Adipose tissue (tissue), 3 donors: Measurements from ENCODE around the gene SEMA3A. TPM values are rescaled to one million over a fixed set of nuclear protein-coding genes. Genes with fewer than 3 reads are reported as not detected.

ENCODE experiments used
- H3K27ac ChIP-seq: one replicate; pipeline ENCODE4 v1.5.1; 2013; ENCODE audit warnings: low read depth, low read length
- WGBS, 3 donors: extraction: QIAGEN DNeasy Blood & Tissue Kit; methylation state at CpG; one replicate each; pipeline ENCODE4 v1.1.7; 2013; 5-methylcytosine and 5-hydroxymethylcytosine counted together
- polyA plus RNA-seq, 3 donors: library from polyadenylated mRNA; stranded (reverse); fragments of 200-250 nt; gene quantifications; one replicate each; pipeline ENCODE4 v1.2.3, GENCODE V29; 2013
- donor health status: healthy with polysubstance abuse.
- donor health status: Bipolar disorder and iron deficiency.
- donor health status: healthy.

The SEMA3A gene
- polyA plus RNA-seq, 3 donors = 0.23 to 2.9 (median 1.1) TPM

GRCh38 chr7:84125654-84126053 is 68.9 kb downstream of the SEMA3A start:
- no peak overlapping the region for H3K27ac ChIP-seq
- WGBS, 3 donors = 84 to 92% (median 92%) methylated on average over 2 of the region's 2 CpGs

GRCh38 chr7:84123965-84124547 is 70.5 kb downstream of the SEMA3A start:
- 39 to 47% (median 45%) methylated on average over 5 of the region's 5 CpGs for WGBS, 3 donors

DNA sequence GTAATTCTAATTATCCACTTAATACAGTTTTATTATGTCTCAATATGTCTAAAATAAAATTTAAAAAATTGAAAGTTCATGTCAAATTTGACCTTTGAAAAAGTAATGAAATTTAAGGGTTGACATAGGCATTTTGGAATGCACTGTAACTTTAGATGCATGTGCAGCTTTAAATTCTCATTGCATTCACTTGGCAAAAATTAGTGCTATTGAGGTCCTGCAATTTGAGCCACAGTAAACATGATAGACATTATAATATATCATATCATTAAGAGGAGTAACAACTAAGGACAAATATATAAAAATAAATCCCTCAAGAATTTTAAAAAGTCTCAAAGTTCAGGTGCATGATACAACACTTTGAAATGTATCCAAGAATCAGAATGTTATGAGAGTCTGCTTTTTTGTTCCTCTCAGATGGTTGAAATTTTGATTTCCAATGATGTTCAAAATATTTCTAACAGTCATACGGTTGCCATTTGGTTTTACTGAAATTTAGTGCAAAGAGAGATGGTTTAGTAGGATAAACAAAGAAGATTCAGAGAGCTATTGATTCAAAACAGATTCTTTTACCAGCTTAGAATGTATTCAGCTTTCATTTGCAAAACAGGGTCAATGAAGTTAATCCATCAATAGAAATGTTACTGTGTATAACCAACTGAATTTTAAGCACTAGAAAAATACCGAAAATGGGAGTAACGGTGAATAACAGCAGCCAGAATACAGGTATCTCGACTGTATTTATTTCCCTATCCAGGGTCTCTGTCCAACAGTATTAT is 71.8 kb downstream of the SEMA3A start:
- 88 to 92% (median 92%) methylated on average over 4 of the region's 4 CpGs for WGBS, 3 donors
- H3K27ac ChIP-seq = no peak overlapping the region

More at GRCh38 chr7:84123965-84124547, 70.5 kb downstream of the SEMA3A start:
- H3K27ac ChIP-seq = no peak overlapping the region

GRCh38 chr7:84117304-84117703 is 77.3 kb downstream of the SEMA3A start:
- H3K27ac ChIP-seq = no peak overlapping the region
- WGBS, 3 donors = 87 to 98% (median 95%) methylated on average over 6 of the region's 6 CpGs

DNA sequence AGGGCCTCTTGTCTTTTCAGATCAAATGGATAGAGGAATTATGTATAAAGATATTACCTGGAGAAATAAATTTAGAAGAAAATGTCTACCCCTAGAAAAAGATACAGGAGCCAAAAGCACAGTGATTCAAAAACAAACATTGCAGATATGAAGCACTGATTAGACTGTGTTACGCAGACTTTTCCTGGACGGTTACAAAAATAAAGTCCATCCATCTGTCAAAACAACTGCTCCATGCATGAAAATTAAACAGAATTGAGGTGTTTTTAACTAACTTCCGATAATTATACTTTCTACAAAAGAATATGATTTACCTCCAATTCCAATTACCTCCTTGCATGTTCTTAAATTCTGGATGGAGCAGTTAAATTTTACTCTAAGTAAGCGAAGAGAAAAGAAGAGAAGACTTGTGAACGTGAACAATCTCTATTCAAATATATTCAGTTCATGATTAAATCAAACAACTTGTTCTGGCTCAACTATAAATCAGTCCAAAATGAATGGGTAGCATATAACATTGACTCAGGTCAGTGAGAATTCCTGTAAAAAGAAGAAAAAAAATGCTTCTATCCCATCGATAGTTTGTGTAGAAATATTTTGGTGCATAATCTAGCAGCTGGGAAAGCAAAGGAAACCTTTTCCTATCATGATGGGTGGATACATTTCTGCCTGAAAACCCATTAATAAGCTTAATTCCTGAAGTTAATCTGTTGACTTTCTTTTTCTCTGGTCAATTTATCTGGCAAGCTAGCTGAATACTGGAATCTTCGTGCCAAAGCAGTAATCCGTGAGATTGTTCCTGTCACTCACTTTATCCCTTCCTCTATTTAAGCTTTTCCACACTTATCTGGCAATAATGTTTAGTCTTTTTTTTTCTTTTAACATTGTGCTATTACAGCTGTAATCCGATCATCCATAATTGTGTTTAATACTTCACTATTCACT is 80.4 kb downstream of the SEMA3A start:
- no peak overlapping the region for H3K27ac ChIP-seq
- WGBS, 3 donors = 56 to 71% (median 61%) methylated on average over 9 of the region's 9 CpGs

GRCh38 chr7:84113286-84113685 is 81.3 kb downstream of the SEMA3A start:
- WGBS, 3 donors = 19 to 64% (median 33%) methylated on average over 2 of the region's 2 CpGs
- H3K27ac ChIP-seq = no peak overlapping the region

GRCh38 chr7:84112771-84113170 is 81.8 kb downstream of the SEMA3A start:
- WGBS, 3 donors = 18 to 49% (median 32%) methylated on average over 1 of the region's 1 CpG
- H3K27ac ChIP-seq = no peak overlapping the region

- no peak overlapping the region for H3K27ac ChIP-seq
Measured at GRCh38 chr7:84111842-84112241, 82.7 kb downstream of the SEMA3A start.

DNA sequence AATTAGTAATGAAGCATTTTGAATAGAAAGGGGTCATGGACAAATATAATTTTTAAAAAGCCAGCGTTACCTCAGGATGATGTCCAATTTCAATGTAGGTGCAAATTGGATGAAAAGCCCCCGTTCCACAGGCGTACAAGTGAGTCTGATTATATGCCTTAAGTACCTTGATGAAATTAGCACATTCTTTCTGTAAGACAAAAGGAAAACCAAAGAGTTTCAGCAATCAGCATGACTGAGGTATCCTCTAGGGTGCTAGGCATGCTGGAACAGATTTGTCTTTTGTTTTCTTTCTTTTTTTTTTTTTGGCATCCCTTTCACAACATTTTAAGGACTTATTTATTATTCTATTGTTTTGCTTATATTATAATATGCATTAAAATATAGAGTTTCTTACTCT is 84.2 kb downstream of the SEMA3A start:
- H3K27ac ChIP-seq = no peak overlapping the region
- 72 to 90% (median 86%) methylated on average over 3 of the region's 3 CpGs for WGBS, 3 donors

DNA sequence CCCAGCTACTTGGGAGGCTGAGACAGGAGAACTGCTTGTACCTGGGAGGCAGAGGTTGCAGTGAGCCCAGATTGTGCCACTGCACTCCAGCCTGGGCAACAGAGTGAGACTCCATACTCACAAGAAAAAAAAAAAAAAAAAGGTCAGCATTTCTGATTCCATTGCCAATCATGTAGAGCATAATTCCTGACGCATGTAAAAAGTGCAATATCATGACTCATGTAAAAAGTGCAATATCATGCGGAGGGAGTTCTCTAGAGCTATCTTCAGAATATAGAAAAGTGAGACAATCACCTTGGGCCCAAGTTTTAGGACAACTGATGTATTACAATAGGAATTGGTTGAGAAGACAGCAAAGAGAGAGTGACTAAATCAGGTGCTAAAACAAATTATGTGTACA is 85.8 kb downstream of the SEMA3A start:
- H3K27ac ChIP-seq = no peak overlapping the region
- WGBS, 3 donors = 46 to 68% (median 48%) methylated on average over 2 of the region's 2 CpGs

- WGBS, 3 donors = 75 to 91% (median 89%) methylated on average over 1 of the region's 1 CpG
- no peak overlapping the region for H3K27ac ChIP-seq
Measured at GRCh38 chr7:84108119-84108518, 86.5 kb downstream of the SEMA3A start.

GRCh38 chr7:84107259-84107658 is 87.3 kb downstream of the SEMA3A start:
- WGBS, 3 donors = 53 to 84% (median 59%) methylated on average over 2 of the region's 2 CpGs
- H3K27ac ChIP-seq = no peak overlapping the region

- H3K27ac ChIP-seq = no peak overlapping the region
- WGBS, 3 donors = 86 to 90% (median 87%) methylated on average over 3 of the region's 3 CpGs
Measured at GRCh38 chr7:84106291-84106690, 88.3 kb downstream of the SEMA3A start.

- WGBS, 3 donors = 0 to 48% (median 33%) methylated on average over 1 of the region's 1 CpG
- H3K27ac ChIP-seq = no peak overlapping the region
Measured at GRCh38 chr7:84105586-84105985, 89.0 kb downstream of the SEMA3A start.

- 75 to 81% (median 77%) methylated on average over 3 of the region's 3 CpGs for WGBS, 3 donors
- no peak overlapping the region for H3K27ac ChIP-seq
Measured at GRCh38 chr7:84104826-84105225, 89.8 kb downstream of the SEMA3A start.

GRCh38 chr7:84102213-84102612 is 92.4 kb downstream of the SEMA3A start:
- 100% methylated on average over 1 of the region's 1 CpG for WGBS, 3 donors
- H3K27ac ChIP-seq = no peak overlapping the region

DNA sequence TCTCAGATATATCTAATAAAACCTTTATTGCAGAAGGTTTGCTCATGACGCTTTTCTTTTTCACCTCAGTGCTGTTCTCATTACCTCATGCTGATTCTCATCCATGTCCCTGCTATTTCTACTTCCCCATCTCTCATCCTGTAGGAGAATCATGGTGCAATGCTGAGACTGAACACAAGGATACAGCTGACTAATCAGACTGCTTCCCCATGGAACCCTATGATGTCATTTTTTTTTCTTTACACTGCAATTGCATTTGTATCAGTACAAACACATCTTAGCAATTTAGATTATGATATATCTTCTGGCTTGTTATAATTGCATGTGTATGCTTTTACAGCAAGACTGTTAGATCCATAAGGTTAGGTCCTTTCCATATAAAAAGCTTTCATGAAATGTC is 93.7 kb downstream of the SEMA3A start:
- H3K27ac ChIP-seq = no peak overlapping the region
- 88 to 93% (median 90%) methylated on average over 1 of the region's 1 CpG for WGBS, 3 donors

- WGBS, 3 donors = 57 to 64% (median 61%) methylated on average over 2 of the region's 2 CpGs
- H3K27ac ChIP-seq = no peak overlapping the region
Measured at GRCh38 chr7:84095971-84096370, 98.6 kb downstream of the SEMA3A start.

DNA sequence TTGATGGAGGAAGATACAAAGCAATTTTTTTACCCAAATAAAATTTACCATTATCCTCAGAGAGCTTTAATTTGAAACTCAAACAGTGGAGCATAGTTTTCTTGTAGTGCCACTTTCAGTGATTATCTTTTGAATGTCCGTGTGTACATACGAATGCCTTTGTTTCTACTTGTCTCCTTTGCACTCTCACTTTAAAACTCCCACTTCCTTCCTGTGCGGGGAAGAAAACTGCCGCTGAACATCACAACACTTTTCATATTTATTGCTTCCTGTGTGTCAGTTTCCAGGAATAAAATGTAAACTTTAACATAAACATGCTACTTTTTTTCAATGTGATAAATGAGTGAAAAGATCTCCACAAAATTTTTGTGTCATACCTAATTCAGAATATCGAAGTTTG is 102.4 kb downstream of the SEMA3A start:
- WGBS, 3 donors = 8 to 24% (median 9%) methylated on average over 5 of the region's 5 CpGs
- H3K27ac ChIP-seq = no peak overlapping the region
